Measurements from ENCODE around the gene ADAM12.

- TF ChIP-seq CTCF (IDR thresholded peaks at IDR 0.05) (no peak), POLR2A (IDR thresholded peaks at IDR 0.05) (no peak)
Observed at GRCh38 chr10:126264102-126265018, 123.9 kb downstream of the ADAM12 start.

Measured in prostate gland (tissue), 2 donors.